Keratinocyte (primary cell): ENCODE results near the gene LYL1. TPM values are rescaled to one million over a fixed set of nuclear protein-coding genes. Genes with fewer than 3 reads are reported as not detected.

ENCODE experiments used
- DNase-seq: peaks from one replicate; pipeline ENCODE4 v3.0.0-alpha.2; 2011; ENCODE audit warnings: low read depth, missing footprints, low spot score
- FAIRE-seq: peaks from 2 replicates; lab custom pipeline; 2011; peaks lifted over from hg19 to GRCh38; lab: Jason Lieb, UNC
- H2AFZ ChIP-seq: 2 replicates; pipeline ENCODE4 v1.6.0; 2012; ENCODE audit warnings: low read length, control low read depth, inconsistent platforms; ENCODE audit not compliant: control insufficient read depth
- H3K27ac ChIP-seq: 2 replicates; pipeline ENCODE4 v1.5.1; 2011; ENCODE audit warnings: low read length; ENCODE audit not compliant: control insufficient read depth, insufficient read depth
- H3K27me3 ChIP-seq: 3 replicates; pipeline ENCODE4 v1.6.0; 2011; ENCODE audit warnings: low read length; ENCODE audit not compliant: control insufficient read depth, insufficient read depth; ENCODE audit errors: extremely low read depth
- H3K36me3 ChIP-seq, 2 experiments: 2 replicates in 1 of 2; 3 replicates in 1 of 2; pipeline ENCODE4 v1.5.1; 2011; ENCODE audit warnings: low read length in 2 of 2, mild to moderate bottlenecking in 1 of 2; ENCODE audit not compliant: control insufficient read depth in 2 of 2, insufficient read depth in 2 of 2; ENCODE audit errors: extremely low read depth in 1 of 2
- H3K4me1 ChIP-seq: 3 replicates; pipeline ENCODE4 v1.5.1; 2011; ENCODE audit warnings: low read length; ENCODE audit not compliant: control insufficient read depth, insufficient read depth; ENCODE audit errors: extremely low read depth
- H3K4me2 ChIP-seq: 3 replicates; pipeline ENCODE4 v1.6.0; 2011; ENCODE audit warnings: low read depth, low read length; ENCODE audit not compliant: control insufficient read depth, insufficient read depth; ENCODE audit errors: extremely low read depth
- H3K4me3 ChIP-seq, 3 experiments: fragments of 200-600 bp in 1 of 3; sonication (generic) in 1 of 3; 2 replicates in 2 of 3; 3 replicates in 1 of 3; pipeline ENCODE4 v1.5.1; 2011 to 2016; ENCODE audit warnings: low read length in 3 of 3, mild to moderate bottlenecking in 3 of 3, control low read depth in 2 of 3, inconsistent platforms in 1 of 3, low read depth in 1 of 3, mixed read lengths in 1 of 3, mixed run types in 1 of 3, moderate library complexity in 1 of 3; ENCODE audit not compliant: control insufficient read depth in 2 of 3, insufficient read depth in 2 of 3; ENCODE audit errors: extremely low read depth in 1 of 3
- H3K79me2 ChIP-seq: 2 replicates; pipeline ENCODE4 v1.6.0; 2012; ENCODE audit warnings: low read length; ENCODE audit not compliant: control insufficient read depth, insufficient read depth
- H3K9ac ChIP-seq: 3 replicates; pipeline ENCODE4 v1.6.0; 2011; ENCODE audit warnings: low read length; ENCODE audit not compliant: control insufficient read depth, insufficient read depth; ENCODE audit errors: extremely low read depth
- H3K9me1 ChIP-seq: 3 replicates; pipeline ENCODE4 v1.6.0; 2011; ENCODE audit warnings: low read length; ENCODE audit not compliant: control insufficient read depth, insufficient read depth; ENCODE audit errors: extremely low read depth
- H3K9me3 ChIP-seq: 2 replicates; pipeline ENCODE4 v1.5.1; 2012; ENCODE audit warnings: low read depth, low read length; ENCODE audit not compliant: control insufficient read depth
- H4K20me1 ChIP-seq: 3 replicates; pipeline ENCODE4 v1.6.0; 2011; ENCODE audit warnings: low read length; ENCODE audit not compliant: control insufficient read depth, insufficient read depth; ENCODE audit errors: extremely low read depth
- EZH2 ChIP-seq: IDR thresholded peaks from one replicate; pipeline ENCODE4 v1.6.1; 2012; ENCODE audit warnings: inconsistent platforms, mild to moderate bottlenecking, low read length, moderate library complexity
- dilution Hi-C: fragments of 300-500 bp; cut with MboI; formaldehyde crosslinking; loops from one replicate; pipeline ENCODE4 v1.7.0; 2020; ENCODE audit warnings: low sequenced_read_pairs; ENCODE audit not compliant: extremely low pct_ligation_motif_present
- polyA plus RNA-seq, 5 experiments: library from polyadenylated mRNA; depleted of rRNA in 3 of 5; stranded (reverse) in 3 of 5; stranded (forward) in 1 of 5; unstranded in 1 of 5; fragments of >200 nt; gene quantifications; 1 replicate in 1 of 5; 2 replicates in 3 of 5; 3 replicates in 1 of 5; pipeline versions ENCODE4 v1.2.1 to v1.2.3, GENCODE V29; 2011 to 2012; ENCODE audit warnings: missing spikeins in 2 of 5, low read depth in 1 of 5, low replicate concordance in 1 of 5
- TF ChIP-seq, protein P1 (sequence below), 3 experiments: IDR thresholded peaks in 1 of 3; conservative IDR thresholded peaks in 1 of 3; optimal IDR thresholded peaks in 1 of 3; 2 replicates in 2 of 3; 3 replicates in 1 of 3; pipeline versions ENCODE3 to v1.5.1; 2011; ENCODE audit warnings: low read length in 3 of 3, mild to moderate bottlenecking in 3 of 3, moderate library complexity in 2 of 3, control low read depth in 1 of 3, inconsistent platforms in 1 of 3; ENCODE audit not compliant: insufficient read depth in 2 of 3; ENCODE audit errors: extremely low read depth in 1 of 3

The LYL1 gene
- polyA plus RNA-seq, 1 donor (not counting 4 experiments of a cell fraction or from before 2014, with no cell fraction given), result 0.07 TPM

DNA sequence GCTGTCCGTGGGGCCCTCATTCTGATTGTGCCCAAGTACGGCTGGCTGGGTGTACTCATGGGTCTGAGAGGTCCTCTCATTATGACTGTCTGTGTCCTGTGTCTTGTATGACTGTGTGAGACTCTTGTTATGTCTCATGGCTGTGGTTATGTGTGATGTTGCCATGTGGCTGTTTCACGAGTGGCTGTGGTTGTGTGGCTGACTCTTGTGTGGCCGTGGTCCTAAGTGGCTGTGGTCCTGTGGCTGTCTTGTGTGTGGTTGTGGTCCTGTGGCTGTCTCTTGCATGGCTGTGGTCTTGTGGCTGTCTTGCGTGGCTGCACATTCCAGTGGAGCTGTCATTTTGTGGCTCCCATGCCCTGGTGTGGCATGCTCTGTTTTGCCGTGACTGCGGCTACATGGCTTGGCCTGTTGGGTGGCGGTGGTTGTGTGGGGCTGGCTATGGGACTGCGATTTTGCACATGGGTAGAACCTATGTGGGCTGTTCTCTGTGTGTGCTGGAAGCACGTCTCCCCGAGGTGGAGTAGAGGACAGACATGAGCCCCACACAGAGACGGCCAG is 2.5 kb downstream of the LYL1 start:
- Histone ChIP-seq H3K4me2 (no peak overlapping the region), H3K9me1 (no peaks in the 10 kb centered on the region), H3K27ac (no peak overlapping the region), H4K20me1 (no peaks in the 10 kb centered on the region), H3K36me3 (peaks cover 3 to 6% of the 10 kb centered on the region in 2 experiments), H2AFZ (no peak overlapping the region), H3K27me3 (no peaks in the 10 kb centered on the region), H3K4me3 (no peak overlapping the region), H3K4me1 (peaks cover 10% of the 10 kb centered on the region), H3K9ac (no peak overlapping the region), H3K9me3 (no peaks in the 10 kb centered on the region), H3K79me2 (no peaks in the 10 kb centered on the region)
- TF ChIP-seq, protein P1, sequence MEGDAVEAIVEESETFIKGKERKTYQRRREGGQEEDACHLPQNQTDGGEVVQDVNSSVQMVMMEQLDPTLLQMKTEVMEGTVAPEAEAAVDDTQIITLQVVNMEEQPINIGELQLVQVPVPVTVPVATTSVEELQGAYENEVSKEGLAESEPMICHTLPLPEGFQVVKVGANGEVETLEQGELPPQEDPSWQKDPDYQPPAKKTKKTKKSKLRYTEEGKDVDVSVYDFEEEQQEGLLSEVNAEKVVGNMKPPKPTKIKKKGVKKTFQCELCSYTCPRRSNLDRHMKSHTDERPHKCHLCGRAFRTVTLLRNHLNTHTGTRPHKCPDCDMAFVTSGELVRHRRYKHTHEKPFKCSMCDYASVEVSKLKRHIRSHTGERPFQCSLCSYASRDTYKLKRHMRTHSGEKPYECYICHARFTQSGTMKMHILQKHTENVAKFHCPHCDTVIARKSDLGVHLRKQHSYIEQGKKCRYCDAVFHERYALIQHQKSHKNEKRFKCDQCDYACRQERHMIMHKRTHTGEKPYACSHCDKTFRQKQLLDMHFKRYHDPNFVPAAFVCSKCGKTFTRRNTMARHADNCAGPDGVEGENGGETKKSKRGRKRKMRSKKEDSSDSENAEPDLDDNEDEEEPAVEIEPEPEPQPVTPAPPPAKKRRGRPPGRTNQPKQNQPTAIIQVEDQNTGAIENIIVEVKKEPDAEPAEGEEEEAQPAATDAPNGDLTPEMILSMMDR (optimal IDR thresholded peaks at IDR 0.05 in 1 of 3, IDR thresholded peaks at IDR 0.05 in 1 of 3, conservative IDR thresholded peaks at IDR 0.05 in 1 of 3; ENCODE audit: extremely low read depth in 1 of 3, insufficient read depth in 2 of 3, low read length in 3 of 3), result no peak
- no peak for TF ChIP-seq EZH2
- DNase-seq (no peak), FAIRE-seq (peak; percentile 61)
- dilution Hi-C loops, result no loop called here

DNA sequence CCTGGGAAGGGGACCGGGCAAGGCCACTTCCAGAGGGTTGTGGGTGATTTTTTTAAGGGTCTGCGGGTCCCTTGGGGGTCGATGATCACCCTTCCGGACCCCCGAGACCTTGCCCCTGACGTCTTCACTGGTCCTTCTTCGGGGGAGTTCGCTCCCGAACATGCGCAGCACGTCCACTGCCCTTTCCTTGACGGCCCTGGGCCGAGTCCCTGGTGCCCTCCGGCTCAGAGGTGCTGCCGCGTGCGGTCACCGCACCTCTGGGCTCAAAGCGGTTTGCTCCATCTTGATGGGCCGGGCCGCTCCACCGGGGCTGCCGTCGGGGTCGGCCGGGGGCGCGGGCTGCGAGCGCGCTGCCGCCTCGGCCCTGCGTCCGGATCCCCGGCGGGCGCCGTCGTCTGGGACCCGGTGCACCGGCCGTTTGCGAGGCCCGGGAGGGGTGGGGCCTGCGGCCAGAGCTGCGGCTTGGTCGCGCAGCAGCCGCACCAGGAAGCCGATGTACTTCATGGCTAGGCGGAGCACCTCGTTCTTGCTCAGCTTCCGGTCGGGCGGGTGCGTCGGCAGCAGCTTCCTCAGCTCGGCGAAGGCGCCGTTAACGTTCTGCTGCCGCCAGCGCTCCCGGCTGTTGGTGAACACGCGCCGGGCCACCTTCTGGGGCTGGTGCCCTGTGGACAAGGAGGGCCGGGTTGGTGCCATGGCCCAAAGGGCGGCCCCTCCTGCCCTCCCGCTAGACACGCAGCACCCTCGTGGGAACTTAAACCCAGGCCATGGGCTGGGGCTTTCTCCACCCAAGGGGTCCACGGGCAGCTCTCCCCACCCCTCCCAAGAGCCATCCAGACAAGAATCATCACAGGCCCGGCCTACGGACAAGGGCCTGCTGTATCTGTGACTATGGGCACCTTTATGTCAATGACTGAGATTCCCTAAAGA is 3.3 kb downstream of the LYL1 start:
- Histone ChIP-seq H3K4me2 (peak overlapping the region; percentile 69), H3K79me2 (no peaks in the 10 kb centered on the region), H2AFZ (peak overlapping the region; percentile 69), H3K9me1 (no peaks in the 10 kb centered on the region), H3K36me3 (peaks cover 0 to 2% of the 10 kb centered on the region in 2 experiments), H3K9ac (peak overlapping the region; percentile 52), H3K27ac (no peak overlapping the region), H3K4me3 (peak overlapping the region in 2 of 3 experiments; percentile 7 to 46), H4K20me1 (no peaks in the 10 kb centered on the region), H3K27me3 (no peaks in the 10 kb centered on the region), H3K4me1 (peaks cover 10% of the 10 kb centered on the region), H3K9me3 (no peaks in the 10 kb centered on the region)
- DNase-seq, result no peak
- dilution Hi-C loops, result no loop called here
- no peak for TF ChIP-seq EZH2
- TF ChIP-seq, protein P1 (optimal IDR thresholded peaks at IDR 0.05 in 1 of 3, IDR thresholded peaks at IDR 0.05 in 1 of 3, conservative IDR thresholded peaks at IDR 0.05 in 1 of 3; ENCODE audit: extremely low read depth in 1 of 3, insufficient read depth in 2 of 3, low read length in 3 of 3), result no peak
- no peak for FAIRE-seq
